ENCODE measurements around the gene RAVER1. TPM values are rescaled to one million over a fixed set of nuclear protein-coding genes. Genes with fewer than 3 reads are reported as not detected.
"Not testable (repeated sequence)": the region's sequence is repeated elsewhere in the genome, so short reads cannot be mapped to it uniquely, and the experiment has no call there.

Gene RAVER1
- total RNA-seq, 1 experiment from 2014 or later: 55.1 TPM

- intact Hi-C loops (cut with micrococcal nuclease; ENCODE audit: unreplicated experiment): no loop called here
- CTCF ChIA-PET: no interaction called here
- no peak for TF ChIP-seq CTCF (IDR thresholded peaks at IDR 0.05; ENCODE audit: insufficient read depth in 1 of 2, low read depth in 1 of 2, low read length in 1 of 2, severe bottlenecking in 1 of 2, unreplicated experiment in 1 of 2)
- POLR2A ChIA-PET: no interaction called here
- H3K27me3 Mint-ChIP-seq (ENCODE audit: insufficient read depth, unreplicated experiment): no peaks in the 10 kb centered on the region
- no peaks in the 10 kb centered on the region for H3K4me1 Mint-ChIP-seq (ENCODE audit: low read depth, unreplicated experiment)
- 0 out of 2 replicates have a peak, but pooled peaks cover 6% of the 10 kb centered on the region for H3K4me1 ChIP-seq
- H3K36me3 Mint-ChIP-seq (ENCODE audit: insufficient read depth, unreplicated experiment): peaks cover 5% of the 10 kb centered on the region
- no peaks in the 10 kb centered on the region for H3K36me3 ChIP-seq (ENCODE audit: control insufficient read depth, insufficient read depth, low read length)
- no peaks in the 10 kb centered on the region for H3K9me3 Mint-ChIP-seq (ENCODE audit: unreplicated experiment)
- H3K4me3 Mint-ChIP-seq (ENCODE audit: unreplicated experiment): no peak within 1 kb of the TSS
- H3K27ac Mint-ChIP-seq (ENCODE audit: unreplicated experiment): peak within 1 kb of the TSS; percentile 38
- BruUV-seq (replicated peaks): no TSS peak
- no peak for DNase-seq
- no peak within 1 kb of the TSS for H3K4me3 ChIP-seq (ENCODE audit: low read depth, low read length)
- no peaks in the 10 kb centered on the region for H3K27me3 ChIP-seq (replicated peaks; ENCODE audit: control insufficient read depth, insufficient read depth, low read length)
- no peaks in the 10 kb centered on the region for H3K9me3 ChIP-seq
Measured at GRCh38 chr19:10339380-10339960, 6.1 kb upstream of the RAVER1 start, which contains the start of gene ICAM3. Gene ICAM3 (minus strand): TSS chr19:10339624. CDS start chr19:10339614, 10 bp downstream.

- Mint-ChIP-seq H3K4me3 (ENCODE audit: unreplicated experiment) (no peak overlapping the region), H3K27me3 (ENCODE audit: insufficient read depth, unreplicated experiment) (no peaks in the 10 kb centered on the region), H3K36me3 (ENCODE audit: insufficient read depth, unreplicated experiment) (peaks cover 5% of the 10 kb centered on the region), H3K9me3 (ENCODE audit: unreplicated experiment) (no peaks in the 10 kb centered on the region), H3K27ac (ENCODE audit: unreplicated experiment) (peak overlapping the region; percentile 38), H3K4me1 (ENCODE audit: low read depth, unreplicated experiment) (no peaks in the 10 kb centered on the region)
- CTCF ChIA-PET: interaction anchor here (0.6 kb wide), 1 partner anchor 12 kb away, joined by 3 read pairs; no protein-coding TSS in a partner anchor
- DNase-seq: no peak
- Histone ChIP-seq H3K4me3 (ENCODE audit: low read depth, low read length) (no peak overlapping the region), H3K36me3 (ENCODE audit: control insufficient read depth, insufficient read depth, low read length) (no peaks in the 10 kb centered on the region), H3K9me3 (no peaks in the 10 kb centered on the region), H3K27me3 (replicated peaks; ENCODE audit: control insufficient read depth, insufficient read depth, low read length) (no peaks in the 10 kb centered on the region), H3K4me1 (peaks cover 6% of the 10 kb centered on the region; the same call in 1 of the 2 replicates)
- no peak for TF ChIP-seq CTCF (IDR thresholded peaks at IDR 0.05; ENCODE audit: insufficient read depth in 1 of 2, low read depth in 1 of 2, low read length in 1 of 2, severe bottlenecking in 1 of 2, unreplicated experiment in 1 of 2)
- intact Hi-C loops (cut with micrococcal nuclease; ENCODE audit: unreplicated experiment): no loop called here
- no TSS peak for BruUV-seq (replicated peaks)
- POLR2A ChIA-PET: no interaction called here
Measured at GRCh38 chr19:10338940-10339339, 5.6 kb upstream of the RAVER1 start.

- H3K4me3 Mint-ChIP-seq (ENCODE audit: unreplicated experiment); H3K27me3 ChIP-seq (replicated peaks; ENCODE audit: control insufficient read depth, insufficient read depth, low read length); H3K4me1 Mint-ChIP-seq (ENCODE audit: low read depth, unreplicated experiment); H3K9me3 Mint-ChIP-seq (ENCODE audit: unreplicated experiment); BruUV-seq (replicated peaks); POLR2A ChIA-PET; H3K4me1 ChIP-seq; H3K4me3 ChIP-seq (ENCODE audit: low read depth, low read length); intact Hi-C loops (cut with micrococcal nuclease; ENCODE audit: unreplicated experiment); H3K27ac Mint-ChIP-seq (ENCODE audit: unreplicated experiment); DNase-seq; H3K27me3 Mint-ChIP-seq (ENCODE audit: insufficient read depth, unreplicated experiment); H3K9me3 ChIP-seq; CTCF ChIA-PET; H3K36me3 ChIP-seq (ENCODE audit: control insufficient read depth, insufficient read depth, low read length): not testable (repeated sequence)
- peaks cover 22% of the 10 kb centered on the region for H3K36me3 Mint-ChIP-seq (ENCODE audit: insufficient read depth, unreplicated experiment)
Measured at GRCh38 chr19:10336725-10337124, 3.4 kb upstream of the RAVER1 start.

All from Caco-2 (cell line).